Trophoblast cell (in vitro differentiated cells and primary cell): Measurements from ENCODE around the gene PLA2G10.
"Not testable (repeated sequence)": the region's sequence is repeated elsewhere in the genome, so short reads cannot be mapped to it uniquely, and the experiment has no call there.

ENCODE experiments used
- DNase-seq, 2 donors: peaks; one replicate each; pipeline ENCODE4 v3.0.0-alpha.2; 2016
- H2AFZ ChIP-seq: 2 replicates; pipeline ENCODE4 v1.6.1; 2013; ENCODE audit warnings: low read length, moderate library complexity, mild to moderate bottlenecking; ENCODE audit not compliant: insufficient read depth, poor library complexity
- H2AK5ac ChIP-seq: 2 replicates; pipeline ENCODE4 v1.6.1; 2013; ENCODE audit warnings: mild to moderate bottlenecking, low read length
- H2BK120ac ChIP-seq: 2 replicates; pipeline ENCODE4 v1.6.1; 2013; ENCODE audit warnings: low read length, mild to moderate bottlenecking, moderate library complexity; ENCODE audit not compliant: insufficient read depth, poor library complexity
- H2BK12ac ChIP-seq: 2 replicates; pipeline ENCODE4 v1.6.1; 2013; ENCODE audit warnings: mild to moderate bottlenecking, low read length, moderate library complexity
- H2BK5ac ChIP-seq: 2 replicates; pipeline ENCODE4 v1.6.1; 2013; ENCODE audit warnings: low read length, low read depth, moderate library complexity, mild to moderate bottlenecking; ENCODE audit not compliant: poor library complexity
- H3K14ac ChIP-seq: 2 replicates; pipeline ENCODE4 v1.6.1; 2013; ENCODE audit warnings: mild to moderate bottlenecking, low read length
- H3K18ac ChIP-seq: 2 replicates; pipeline ENCODE4 v1.6.1; 2013; ENCODE audit warnings: mild to moderate bottlenecking, low read length
- H3K23ac ChIP-seq: 2 replicates; pipeline ENCODE4 v1.6.1; 2013; ENCODE audit warnings: low read length
- H3K27ac ChIP-seq: 2 replicates; pipeline ENCODE4 v1.5.1; 2013; ENCODE audit warnings: low read depth, mild to moderate bottlenecking, inconsistent platforms, low read length, moderate library complexity
- H3K27me3 ChIP-seq: 2 replicates; pipeline ENCODE4 v1.6.1; 2013; ENCODE audit warnings: inconsistent platforms, mild to moderate bottlenecking, low read length, moderate library complexity; ENCODE audit not compliant: insufficient read depth
- H3K36me3 ChIP-seq, 2 experiments: 1 replicate in 1 of 2; 2 replicates in 1 of 2; pipeline ENCODE4 v1.6.1; 2013; ENCODE audit warnings: low read length in 2 of 2, mild to moderate bottlenecking in 2 of 2, moderate library complexity in 1 of 2; ENCODE audit not compliant: insufficient read depth in 2 of 2, control insufficient read depth in 1 of 2
- H3K4ac ChIP-seq: 2 replicates; pipeline ENCODE4 v1.6.1; 2013; ENCODE audit warnings: low read depth, mild to moderate bottlenecking, low read length, moderate library complexity
- H3K4me1 ChIP-seq, 2 experiments: 1 replicate in 1 of 2; 2 replicates in 1 of 2; pipeline ENCODE4 v1.6.1; 2013; ENCODE audit warnings: low read length in 2 of 2, mild to moderate bottlenecking in 2 of 2, moderate library complexity in 1 of 2; ENCODE audit not compliant: insufficient read depth in 2 of 2, control insufficient read depth in 1 of 2
- H3K4me2 ChIP-seq: 2 replicates; pipeline ENCODE4 v1.6.1; 2013; ENCODE audit warnings: inconsistent platforms, mild to moderate bottlenecking, low read length, moderate library complexity
- H3K4me3 ChIP-seq: 2 replicates; pipeline ENCODE4 v1.5.1; 2013; ENCODE audit warnings: mild to moderate bottlenecking, low read depth, low read length, inconsistent platforms
- H3K79me1 ChIP-seq: one replicate; pipeline ENCODE4 v1.6.1; 2013; ENCODE audit warnings: low read length
- H3K79me2 ChIP-seq: 2 replicates; pipeline ENCODE4 v1.6.1; 2013; ENCODE audit warnings: low read length, mild to moderate bottlenecking; ENCODE audit not compliant: control insufficient read depth, insufficient read depth, poor library complexity
- H3K9ac ChIP-seq: 2 replicates; pipeline ENCODE4 v1.6.1; 2013; ENCODE audit warnings: mild to moderate bottlenecking, low read length
- H3K9me3 ChIP-seq: 2 replicates; pipeline ENCODE4 v1.6.1; 2013; ENCODE audit warnings: low read depth, mild to moderate bottlenecking, control low read depth, inconsistent platforms, low read length; ENCODE audit not compliant: insufficient read depth
- H4K12ac ChIP-seq: 2 replicates; pipeline ENCODE4 v1.6.1; 2013; ENCODE audit warnings: low read depth, mild to moderate bottlenecking, low read length, moderate library complexity
- H4K8ac ChIP-seq: 2 replicates; pipeline ENCODE4 v1.6.1; 2013; ENCODE audit warnings: low read depth, mild to moderate bottlenecking, low read length, moderate library complexity
- H4K91ac ChIP-seq: one replicate; pipeline ENCODE4 v1.6.1; 2013; ENCODE audit warnings: low read depth, mild to moderate bottlenecking, low read length, moderate library complexity
- WGBS: extraction: QIAGEN DNeasy Blood & Tissue Kit; methylation state at CpG from one replicate; pipeline ENCODE4 v1.1.7; 2013; ENCODE audit warnings: missing lambda C conversion rate; ENCODE audit not compliant: insufficient read length, insufficient coverage; ENCODE audit errors: extremely low coverage; 5-methylcytosine and 5-hydroxymethylcytosine counted together

Gene PLA2G10

GRCh38 chr16:14733233-14733632 lies 39.1 kb upstream of the PLA2G10 start:
- H2BK12ac ChIP-seq, H3K36me3 ChIP-seq, H3K79me2 ChIP-seq, H4K12ac ChIP-seq, H3K14ac ChIP-seq, H3K27ac ChIP-seq, H3K4me1 ChIP-seq, H4K91ac ChIP-seq, H3K9ac ChIP-seq, DNase-seq, H2AK5ac ChIP-seq, H2BK5ac ChIP-seq, H2AFZ ChIP-seq, H3K4me3 ChIP-seq, H4K8ac ChIP-seq, H2BK120ac ChIP-seq, H3K4ac ChIP-seq, H3K27me3 ChIP-seq, H3K79me1 ChIP-seq, H3K18ac ChIP-seq, H3K23ac ChIP-seq, H3K4me2 ChIP-seq, H3K9me3 ChIP-seq: not testable (repeated sequence)
- no CpG with 5 or more reads among the region's 28 CpGs for WGBS

GRCh38 chr16:14703156-14704011 lies 9.3 kb upstream of the PLA2G10 start, which contains the start of gene NPIPA3:
NPIPA3 (plus strand) TSS chr16:14703411; CDS start chr16:14708944, 5,533 bp downstream.
- H3K14ac ChIP-seq, H3K9ac ChIP-seq, H3K79me2 ChIP-seq, H2AFZ ChIP-seq, H3K4me1 ChIP-seq, H3K4ac ChIP-seq, H3K23ac ChIP-seq, H2AK5ac ChIP-seq, H2BK120ac ChIP-seq, H4K8ac ChIP-seq, H3K27me3 ChIP-seq, H3K27ac ChIP-seq, H2BK5ac ChIP-seq, H3K9me3 ChIP-seq, H4K91ac ChIP-seq, H2BK12ac ChIP-seq, H3K79me1 ChIP-seq, DNase-seq, H3K4me2 ChIP-seq, H4K12ac ChIP-seq, H3K4me3 ChIP-seq, H3K36me3 ChIP-seq, H3K18ac ChIP-seq: not testable (repeated sequence)
- no CpG with 5 or more reads among the region's 73 CpGs for WGBS

GRCh38 chr16:14702672-14703071 lies 8.6 kb upstream of the PLA2G10 start:
- not testable (repeated sequence) for H4K12ac ChIP-seq, H3K79me1 ChIP-seq, H3K9me3 ChIP-seq, H3K4me1 ChIP-seq, H3K23ac ChIP-seq, H3K4ac ChIP-seq, H4K91ac ChIP-seq, H3K18ac ChIP-seq, H3K4me2 ChIP-seq, H3K9ac ChIP-seq, H3K27ac ChIP-seq, DNase-seq, H2BK12ac ChIP-seq, H2BK120ac ChIP-seq, H3K27me3 ChIP-seq, H3K79me2 ChIP-seq, H4K8ac ChIP-seq, H2AFZ ChIP-seq, H3K4me3 ChIP-seq, H2BK5ac ChIP-seq, H2AK5ac ChIP-seq, H3K36me3 ChIP-seq, H3K14ac ChIP-seq
- WGBS, result no CpG with 5 or more reads among the region's 11 CpGs

- not testable (repeated sequence) for H3K9ac ChIP-seq, H3K79me1 ChIP-seq, H2AK5ac ChIP-seq, H4K12ac ChIP-seq, H3K14ac ChIP-seq, H2BK12ac ChIP-seq, H3K4me1 ChIP-seq, H3K18ac ChIP-seq, H3K27me3 ChIP-seq, H2BK120ac ChIP-seq, H3K27ac ChIP-seq, H3K36me3 ChIP-seq, H2AFZ ChIP-seq, H3K79me2 ChIP-seq, H3K4ac ChIP-seq, DNase-seq, H3K4me2 ChIP-seq, H4K8ac ChIP-seq, H3K9me3 ChIP-seq, H3K4me3 ChIP-seq, H3K23ac ChIP-seq, H4K91ac ChIP-seq, H2BK5ac ChIP-seq
- WGBS, result no CpG with 5 or more reads among the region's 7 CpGs
Measured at GRCh38 chr16:14701859-14702258, 7.8 kb upstream of the PLA2G10 start.
